Fibroblast of villous mesenchyme (primary cell): ENCODE results near the gene CYP2J2. TPM values are rescaled to one million over a fixed set of nuclear protein-coding genes. Genes with fewer than 3 reads are reported as not detected.
"Not testable (repeated sequence)": the region's sequence is repeated elsewhere in the genome, so short reads cannot be mapped to it uniquely, and the experiment has no call there.

ENCODE experiments used
- DNase-seq: peaks from one replicate; pipeline ENCODE4 v3.0.0-alpha.2; 2010; ENCODE audit warnings: low read depth
- H3K4me3 ChIP-seq: 2 replicates; pipeline ENCODE4 v1.5.1; 2011; ENCODE audit warnings: low read depth, mild to moderate bottlenecking, low read length
- total RNA-seq: library from RNA; depleted of rRNA; stranded (reverse); fragments of >200 nt; gene quantifications from 2 replicates; pipeline ENCODE4 v1.2.3, GENCODE V29; 2012
- TF ChIP-seq, protein P1 (sequence below): IDR thresholded peaks from 2 replicates; pipeline ENCODE4 v1.5.1; 2012; ENCODE audit warnings: low read depth, mild to moderate bottlenecking, low read length; ENCODE audit not compliant: insufficient read depth

CYP2J2 gene
- total RNA-seq, 1 donor: under 0.01 TPM

DNA sequence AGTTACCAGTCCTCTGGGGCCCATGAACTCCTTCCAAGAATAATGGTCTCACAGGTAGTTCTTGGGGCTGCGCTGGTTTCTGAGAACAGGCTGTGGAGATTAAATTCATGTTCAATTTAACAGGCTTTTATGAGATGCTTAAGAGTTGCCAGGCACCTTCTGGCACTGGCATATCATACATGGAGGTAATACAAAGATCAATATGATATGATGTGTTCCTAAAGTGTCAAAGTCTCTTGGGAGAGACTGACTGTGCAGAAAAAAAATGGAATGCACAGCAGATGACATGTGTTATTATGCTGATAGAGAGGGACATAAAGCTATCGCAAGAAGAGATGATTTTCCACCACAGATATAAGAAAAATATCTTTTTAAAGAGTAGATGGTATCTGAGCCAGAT lies 6.8 kb downstream of the CYP2J2 start:
- TF ChIP-seq, protein P1, sequence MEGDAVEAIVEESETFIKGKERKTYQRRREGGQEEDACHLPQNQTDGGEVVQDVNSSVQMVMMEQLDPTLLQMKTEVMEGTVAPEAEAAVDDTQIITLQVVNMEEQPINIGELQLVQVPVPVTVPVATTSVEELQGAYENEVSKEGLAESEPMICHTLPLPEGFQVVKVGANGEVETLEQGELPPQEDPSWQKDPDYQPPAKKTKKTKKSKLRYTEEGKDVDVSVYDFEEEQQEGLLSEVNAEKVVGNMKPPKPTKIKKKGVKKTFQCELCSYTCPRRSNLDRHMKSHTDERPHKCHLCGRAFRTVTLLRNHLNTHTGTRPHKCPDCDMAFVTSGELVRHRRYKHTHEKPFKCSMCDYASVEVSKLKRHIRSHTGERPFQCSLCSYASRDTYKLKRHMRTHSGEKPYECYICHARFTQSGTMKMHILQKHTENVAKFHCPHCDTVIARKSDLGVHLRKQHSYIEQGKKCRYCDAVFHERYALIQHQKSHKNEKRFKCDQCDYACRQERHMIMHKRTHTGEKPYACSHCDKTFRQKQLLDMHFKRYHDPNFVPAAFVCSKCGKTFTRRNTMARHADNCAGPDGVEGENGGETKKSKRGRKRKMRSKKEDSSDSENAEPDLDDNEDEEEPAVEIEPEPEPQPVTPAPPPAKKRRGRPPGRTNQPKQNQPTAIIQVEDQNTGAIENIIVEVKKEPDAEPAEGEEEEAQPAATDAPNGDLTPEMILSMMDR: no peak
- no peak for DNase-seq
- no peak overlapping the region for H3K4me3 ChIP-seq

GRCh38 chr1:59917785-59918180 lies 8.8 kb downstream of the CYP2J2 start:
- TF ChIP-seq, protein P1: no peak
- H3K4me3 ChIP-seq: no peak overlapping the region

DNA sequence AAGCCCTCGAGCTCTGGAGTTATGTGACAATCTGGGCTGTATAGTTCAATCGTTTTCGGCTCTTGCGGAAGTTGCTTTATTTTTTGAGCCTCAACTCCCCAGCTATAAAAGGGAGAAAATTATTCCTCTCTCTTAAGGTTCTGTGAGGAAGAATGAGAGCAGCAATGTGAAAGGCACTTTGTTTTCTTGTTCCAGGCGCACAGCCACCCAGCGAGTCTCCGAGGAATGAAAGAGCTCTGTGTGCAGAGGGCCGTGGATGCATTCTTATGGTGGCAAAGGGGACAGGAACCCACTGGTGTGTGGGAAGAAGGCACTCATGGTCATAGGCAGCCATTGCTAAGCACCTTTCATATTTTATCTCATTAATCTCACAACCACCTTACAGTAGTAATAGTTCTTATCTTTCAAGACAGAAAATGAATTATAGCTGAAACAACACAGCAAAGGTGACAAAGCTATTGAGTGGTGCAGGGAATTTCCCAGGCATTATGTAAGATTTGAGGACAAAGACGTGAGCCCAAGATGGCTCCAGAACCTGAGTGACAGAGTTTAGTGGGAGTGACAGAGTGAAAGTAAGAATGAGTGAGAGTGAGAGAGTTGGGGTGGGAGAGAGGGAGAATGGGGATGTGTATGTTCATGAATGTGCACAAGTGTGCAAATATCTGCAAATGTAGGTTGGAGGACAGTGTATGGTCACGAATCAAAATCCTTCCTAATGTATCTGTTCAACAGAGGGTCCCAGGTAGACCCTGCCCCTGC lies 9.4 kb downstream of the CYP2J2 start:
- DNase-seq: no peak
- no peak overlapping the region for H3K4me3 ChIP-seq
- TF ChIP-seq, protein P1: no peak

More at GRCh38 chr1:59917785-59918180, 8.8 kb downstream of the CYP2J2 start:
- DNase-seq: no peak

DNA sequence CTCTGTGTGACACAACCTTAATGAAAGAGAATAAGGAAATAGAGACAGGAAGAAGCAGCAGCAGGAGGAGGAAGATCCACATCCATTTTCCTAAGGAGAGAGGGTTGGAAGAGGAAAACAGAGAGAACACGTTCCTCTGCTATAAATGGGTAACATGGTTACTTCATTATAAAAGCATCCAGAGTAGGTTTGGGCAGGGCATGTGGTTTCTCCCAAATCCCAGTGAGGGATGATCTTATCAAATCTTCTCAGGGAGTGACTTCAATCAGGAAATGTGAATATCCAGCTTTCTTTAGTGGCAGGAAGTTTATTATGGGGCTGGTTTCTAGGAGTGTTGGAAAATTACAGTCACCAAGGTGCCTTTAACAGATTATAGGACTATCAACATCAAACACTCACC lies 11.1 kb downstream of the CYP2J2 start:
- TF ChIP-seq, protein P1: no peak
- no peak overlapping the region for H3K4me3 ChIP-seq
- no peak for DNase-seq

DNA sequence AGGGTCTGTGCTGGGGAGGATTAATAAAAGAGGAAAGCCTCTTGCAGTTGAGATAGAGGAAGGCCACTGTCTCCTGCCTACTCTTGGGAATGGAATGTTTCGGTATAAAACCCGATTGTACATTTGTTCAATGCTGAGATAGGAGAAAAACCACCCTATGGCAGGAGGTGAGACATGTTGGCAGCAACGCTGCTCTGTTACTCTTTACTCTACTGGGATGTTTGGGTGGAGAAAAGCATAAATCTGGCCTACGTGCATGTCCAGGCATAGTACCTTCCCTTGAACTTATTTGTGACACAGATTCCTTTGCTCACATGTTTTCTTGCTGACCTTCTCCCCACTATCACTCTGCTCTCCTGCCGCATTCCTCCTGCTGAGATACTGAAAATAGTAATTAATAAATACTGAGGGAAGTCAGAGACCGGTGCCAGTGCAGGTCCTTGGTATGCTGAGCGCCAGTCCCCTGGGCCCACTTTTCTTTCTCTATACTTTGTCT lies 11.7 kb downstream of the CYP2J2 start:
- not testable (repeated sequence) for DNase-seq, H3K4me3 ChIP-seq

DNA sequence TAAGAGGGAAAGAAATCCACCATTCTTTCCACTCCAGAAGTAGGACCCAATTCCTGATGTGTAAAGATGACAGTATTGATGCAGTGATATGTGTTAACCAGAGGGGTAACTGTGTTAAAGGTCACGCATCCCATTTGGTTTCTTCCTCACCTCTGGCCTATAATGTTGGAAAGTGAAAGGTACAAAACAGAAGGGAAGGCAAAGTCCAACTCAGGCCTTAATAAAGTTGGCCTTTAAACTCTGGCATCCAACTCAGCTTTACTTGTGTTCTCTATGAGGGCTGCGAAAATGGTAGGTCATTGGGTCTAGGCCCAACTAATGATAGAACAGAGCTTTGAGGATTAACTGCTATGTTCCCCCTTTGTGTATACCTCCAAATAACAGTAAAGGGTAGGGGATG lies 17.9 kb downstream of the CYP2J2 start:
- no peak for DNase-seq
- H3K4me3 ChIP-seq: no peak overlapping the region
- TF ChIP-seq, protein P1: no peak

- no peak for DNase-seq
- no peak overlapping the region for H3K4me3 ChIP-seq
- TF ChIP-seq, protein P1: no peak
Observed at GRCh38 chr1:59908084-59908483, 18.5 kb downstream of the CYP2J2 start.
